Tibial nerve (tissue), 4 donors: ENCODE data around the gene B3GALT4. TPM values are rescaled to one million over a fixed set of nuclear protein-coding genes. Genes with fewer than 3 reads are reported as not detected.

Experiments
- DNase-seq, 2 donors: peaks; one replicate each; pipeline ENCODE4 v3.0.0-alpha.2; 2019; ENCODE audit warnings: low spot score in 2 of 2
- H3K27ac ChIP-seq, 4 donors: fragments of 200-600 bp; sonication (generic) in 3 of 4; one replicate each; pipeline ENCODE4 v1.5.1; 2017 to 2019; ENCODE audit warnings: mild to moderate bottlenecking in 1 of 4
- H3K27me3 ChIP-seq, 2 donors: fragments of 200-600 bp; sonication (generic) in 1 of 2; one replicate each; pipeline versions ENCODE4 v1.5.1 to v1.6.0; 2017 to 2019
- H3K36me3 ChIP-seq, 3 donors: fragments of 200-600 bp; sonication (generic); one replicate each; pipeline ENCODE4 v1.5.1; 2018 to 2019
- H3K4me1 ChIP-seq, 4 donors: fragments of 200-600 bp; sonication (generic) in 3 of 4; one replicate each; pipeline ENCODE4 v1.5.1; 2017 to 2019
- H3K4me3 ChIP-seq, 4 donors: fragments of 200-600 bp; sonication (generic) in 3 of 4; one replicate each; pipeline ENCODE4 v1.5.1; 2017 to 2019; ENCODE audit warnings: mild to moderate bottlenecking in 1 of 4, moderate library complexity in 1 of 4
- H3K9me3 ChIP-seq, 4 donors: fragments of 200-600 bp; sonication (generic) in 3 of 4; one replicate each; pipeline ENCODE4 v1.5.1; 2017 to 2019
- CTCF ChIP-seq, 5 experiments: fragments of 200-600 bp in 3 of 5; fragments of 450-650 bp in 2 of 5; sonication (generic) in 3 of 5; IDR thresholded peaks; one replicate each; pipeline ENCODE4 v1.5.1; 2016 to 2019; ENCODE audit warnings: antibody characterized with exemption in 5 of 5, mild to moderate bottlenecking in 3 of 5, moderate library complexity in 2 of 5
- EP300 ChIP-seq, 2 donors: sonication (generic); formaldehyde crosslinking; IDR thresholded peaks; one replicate each; pipeline ENCODE4 v1.6.1; 2017; ENCODE audit warnings: antibody characterized with exemption in 2 of 2, mild to moderate bottlenecking in 1 of 2
- POLR2A ChIP-seq, 2 donors: fragments of 450-650 bp; IDR thresholded peaks; one replicate each; pipeline ENCODE4 v1.6.1; 2017; ENCODE audit warnings: antibody characterized with exemption in 2 of 2, mild to moderate bottlenecking in 2 of 2, moderate library complexity in 2 of 2
- WGBS, 2 donors: methylation state at CpG; one replicate each; pipeline ENCODE4 v1.1.5; 2018; 5-methylcytosine and 5-hydroxymethylcytosine counted together
- total RNA-seq, 4 donors: library from RNA; depleted of rRNA; stranded (reverse); fragments of >200 nt; gene quantifications; one replicate each; pipeline ENCODE4 v1.1.0, GENCODE V29; 2016

Gene B3GALT4
- total RNA-seq, 4 donors from 2014 or later: 7.5 to 30.4 (median 17.7) TPM

DNA sequence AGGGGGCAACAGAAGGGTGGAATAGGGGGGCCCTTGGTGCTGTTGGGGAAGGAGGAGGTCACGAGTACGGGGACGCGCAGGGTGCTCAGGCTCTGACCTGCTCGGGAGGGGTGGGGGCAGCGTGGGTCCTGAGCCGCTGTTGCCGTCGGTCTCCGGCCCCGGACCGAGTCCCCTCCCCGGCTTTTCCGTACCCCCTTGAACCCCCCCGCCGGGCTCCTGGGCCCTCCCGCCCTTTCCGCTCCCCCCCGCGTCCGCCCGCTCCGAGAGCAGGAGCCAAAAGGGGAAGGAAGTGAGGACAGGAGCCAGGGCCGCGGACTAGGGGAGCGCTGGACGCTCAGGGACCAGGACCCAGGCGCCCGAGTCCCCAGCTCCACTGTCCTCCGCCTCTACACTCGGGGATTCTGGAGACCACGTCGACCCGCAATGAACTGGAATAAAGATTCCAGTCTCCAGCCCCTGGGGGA lies 21.9 kb downstream of the B3GALT4 start, which contains the start of gene RGL2:
RGL2 (minus strand) TSS at position 170 of the 464 bp plus-strand sequence. CDS start 332 bp downstream, outside the sequence.
- Histone ChIP-seq H3K4me3 (peak within 1 kb of the TSS; percentile 68 to 85 (median 77)), H3K36me3 (peaks cover 0 to 60% (median 17%) of the 10 kb centered on the region in 3 donors), H3K27me3 (no peaks in the 10 kb centered on the region), H3K4me1 (peaks cover 3 to 46% (median 11%) of the 10 kb centered on the region in 4 donors), H3K9me3 (no peaks in the 10 kb centered on the region), H3K27ac (peak within 1 kb of the TSS; percentile 90 to 98 (median 97))
- no peak for TF ChIP-seq POLR2A (IDR thresholded peaks at IDR 0.05)
- no peak for TF ChIP-seq EP300 (IDR thresholded peaks at IDR 0.05)
- no peak for TF ChIP-seq CTCF (IDR thresholded peaks at IDR 0.05)
- peak; percentile 73 to 82 for DNase-seq
- 0 to 1% methylated on average over 25 to 27 of the region's 34 CpGs for WGBS, 2 donors

DNA sequence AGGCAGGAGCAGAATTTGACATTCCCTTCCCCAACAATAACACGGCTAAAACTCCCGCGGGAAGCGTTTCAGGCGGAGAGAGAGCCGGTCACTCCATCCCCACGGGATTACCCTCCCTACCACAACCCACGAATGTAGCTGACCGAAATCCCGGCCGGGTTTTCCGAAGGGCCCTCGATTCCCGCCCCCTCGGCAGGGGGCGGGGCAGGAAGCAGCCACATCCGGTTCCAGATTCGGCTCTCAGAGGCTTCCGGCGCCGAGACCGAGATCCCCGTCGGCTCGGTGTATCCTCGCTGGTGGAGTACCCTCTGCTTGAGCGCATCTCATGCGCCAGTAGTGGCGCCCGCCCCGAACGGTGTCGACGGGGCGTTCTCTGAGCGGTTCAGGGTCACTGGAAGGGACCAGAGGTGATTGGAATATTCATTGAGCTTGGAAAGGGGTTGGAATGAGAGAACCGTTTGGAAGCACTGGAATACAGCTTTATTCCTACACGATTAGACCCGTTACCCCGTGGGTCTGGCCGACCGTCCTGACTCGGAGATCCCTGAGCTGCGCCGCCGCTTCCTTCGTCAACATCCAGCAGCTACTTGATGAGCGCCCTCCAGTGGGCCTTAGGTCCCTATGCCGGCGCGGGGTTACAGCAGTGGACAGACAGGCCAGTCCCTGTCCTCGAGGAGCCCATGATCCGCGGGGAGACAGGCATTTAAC lies 22.5 kb downstream of the B3GALT4 start:
- 0 to 2% methylated on average over 22 to 49 of the region's 54 CpGs for WGBS, 2 donors
- TF ChIP-seq CTCF (IDR thresholded peaks at IDR 0.05) (peak; percentile 66 to 78 (median 70)), POLR2A (IDR thresholded peaks at IDR 0.05) (peak; percentile 32 to 68), EP300 (IDR thresholded peaks at IDR 0.05) (peak; percentile 73 to 94)
- peak; percentile 77 to 86 for DNase-seq
- H3K36me3 ChIP-seq: peaks cover 0 to 60% (median 23%) of the 10 kb centered on the region in 3 donors
- peak overlapping the region; percentile 90 to 98 (median 97) for H3K27ac ChIP-seq
- no peaks in the 10 kb centered on the region for H3K9me3 ChIP-seq
- H3K4me3 ChIP-seq: peak overlapping the region; percentile 68 to 85 (median 77)
- no peaks in the 10 kb centered on the region for H3K27me3 ChIP-seq
- peaks cover 3 to 46% (median 11%) of the 10 kb centered on the region in 4 donors for H3K4me1 ChIP-seq

- no peak overlapping the region for H3K4me3 ChIP-seq
- H3K9me3 ChIP-seq: no peaks in the 10 kb centered on the region
- H3K4me1 ChIP-seq: peaks cover 3 to 43% (median 11%) of the 10 kb centered on the region in 4 donors
- no peak for DNase-seq
- TF ChIP-seq POLR2A (IDR thresholded peaks at IDR 0.05): no peak
- no peak for TF ChIP-seq EP300 (IDR thresholded peaks at IDR 0.05)
- TF ChIP-seq CTCF (IDR thresholded peaks at IDR 0.05): no peak
- H3K27ac ChIP-seq: no peak overlapping the region
- no peaks in the 10 kb centered on the region for H3K27me3 ChIP-seq
- WGBS, 2 donors: 76 to 92% methylated on average over 3 of the region's 3 CpGs
- peaks cover 0 to 56% (median 13%) of the 10 kb centered on the region in 3 donors for H3K36me3 ChIP-seq
Observed at GRCh38 chr6:33301877-33302276, 25.0 kb downstream of the B3GALT4 start.

DNA sequence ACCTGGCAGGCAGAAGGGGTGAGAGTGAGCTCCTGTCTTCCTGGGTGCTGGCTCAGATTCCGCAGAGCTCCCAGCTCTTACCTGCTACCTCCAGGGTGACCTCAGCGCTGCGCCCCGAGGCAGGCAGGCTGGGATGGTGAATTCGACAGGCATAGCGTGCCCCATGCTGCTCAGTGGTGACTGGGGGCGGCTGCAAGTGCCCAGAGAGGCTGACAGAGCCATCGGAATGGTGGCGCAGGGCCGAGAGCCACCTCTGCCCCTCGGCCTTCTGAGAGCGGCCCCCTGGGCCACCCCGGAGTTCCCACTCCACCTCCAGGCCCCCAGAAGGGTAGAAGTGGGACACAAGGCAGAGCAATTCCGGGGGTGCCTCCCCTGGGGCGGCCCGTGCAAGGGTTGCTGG lies 27.3 kb downstream of the B3GALT4 start:
- Histone ChIP-seq H3K36me3 (peaks cover 0 to 58% (median 13%) of the 10 kb centered on the region in 3 donors), H3K27me3 (no peaks in the 10 kb centered on the region), H3K4me3 (no peak overlapping the region), H3K27ac (no peak overlapping the region), H3K4me1 (peaks cover 0 to 28% (median 7%) of the 10 kb centered on the region in 4 donors), H3K9me3 (no peaks in the 10 kb centered on the region)
- TF ChIP-seq CTCF (IDR thresholded peaks at IDR 0.05): no peak
- no peak for TF ChIP-seq POLR2A (IDR thresholded peaks at IDR 0.05)
- no peak for TF ChIP-seq EP300 (IDR thresholded peaks at IDR 0.05)
- DNase-seq: no peak
- 83 to 86% methylated on average over 6 to 12 of the region's 16 CpGs for WGBS, 2 donors

DNA sequence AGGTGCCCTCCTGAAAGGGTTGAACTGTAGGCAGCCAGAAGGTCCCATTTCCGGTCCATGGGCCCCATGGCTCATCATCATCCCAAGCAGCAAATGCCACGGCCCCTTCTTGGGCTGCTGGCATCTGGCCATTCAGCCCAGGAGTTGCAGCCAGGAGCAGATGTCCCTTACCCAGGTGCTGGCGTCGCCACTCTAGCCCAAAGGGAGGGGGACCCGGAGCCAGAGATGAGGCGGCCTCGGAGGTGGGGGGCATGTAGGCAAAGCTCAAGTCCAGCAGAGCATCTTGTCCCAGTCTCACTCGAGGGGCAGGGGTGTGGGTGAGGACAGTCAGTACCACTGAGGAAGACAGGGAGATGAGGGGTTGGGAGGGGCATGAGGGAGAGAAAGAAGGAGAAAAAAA lies 28.1 kb downstream of the B3GALT4 start:
- H3K36me3 ChIP-seq: peaks cover 0 to 62% (median 13%) of the 10 kb centered on the region in 3 donors
- no peaks in the 10 kb centered on the region for H3K27me3 ChIP-seq
- H3K27ac ChIP-seq: no peak overlapping the region
- no peak for TF ChIP-seq EP300 (IDR thresholded peaks at IDR 0.05)
- TF ChIP-seq CTCF (IDR thresholded peaks at IDR 0.05): no peak
- TF ChIP-seq POLR2A (IDR thresholded peaks at IDR 0.05): no peak
- no peak for DNase-seq
- no peaks in the 10 kb centered on the region for H3K9me3 ChIP-seq
- no peak overlapping the region for H3K4me3 ChIP-seq
- 68 to 86% methylated on average over 8 of the region's 8 CpGs for WGBS, 2 donors
- H3K4me1 ChIP-seq: peaks cover 0 to 24% (median 6%) of the 10 kb centered on the region in 4 donors
